ENCODE data around the gene ITGA1. TPM values are rescaled to one million over a fixed set of nuclear protein-coding genes. Genes with fewer than 3 reads are reported as not detected.
"Not testable (repeated sequence)": the region's sequence is repeated elsewhere in the genome, so short reads cannot be mapped to it uniquely, and the experiment has no call there.

The ITGA1 gene
- total and polyA plus RNA-seq, 4 donors = 24.2 to 187 (median 48.5) TPM

- WGBS = 97% methylated on average over 1 of the region's 1 CpG
- no peaks in the 10 kb centered on the region for H3K27me3 ChIP-seq (ENCODE audit: control insufficient read depth in 4 of 4, insufficient read depth in 4 of 4, low read length in 3 of 4)
- no peaks in the 10 kb centered on the region for H3K36me3 ChIP-seq (ENCODE audit: control insufficient read depth in 4 of 4, insufficient read depth in 3 of 4, low read depth in 1 of 4, low read length in 3 of 4)
- no peak for DNase-seq (ENCODE audit: low spot score)
- no peaks in the 10 kb centered on the region for H3K4me1 ChIP-seq (ENCODE audit: control insufficient read depth in 4 of 4, insufficient read depth in 4 of 4, low read length in 3 of 4)
- H3K4me3 ChIP-seq (ENCODE audit: low read depth in 1 of 3, low read length in 3 of 3) = no peak overlapping the region
- TF ChIP-seq JUND (IDR thresholded peaks at IDR 0.05) (no peak), RAD21 (IDR thresholded peaks at IDR 0.05) (peak in 1 of 2 donors; percentile 24)
- no peaks in the 10 kb centered on the region for H3K9me3 ChIP-seq (ENCODE audit: control insufficient read depth in 4 of 4, low read length in 3 of 4)
- H3K9ac ChIP-seq (ENCODE audit: low read depth in 1 of 2, low read length in 2 of 2) = no peak overlapping the region
- H3K27ac ChIP-seq (ENCODE audit: low read depth in 1 of 2, low read length in 2 of 2) = no peak overlapping the region
Measured at GRCh38 chr5:52964138-52964537, 176.4 kb downstream of the ITGA1 start.

- not testable (repeated sequence) for H3K27ac ChIP-seq (ENCODE audit: low read depth in 1 of 2, low read length in 2 of 2); H3K9ac ChIP-seq (ENCODE audit: low read depth in 1 of 2, low read length in 2 of 2); H3K9me3 ChIP-seq (ENCODE audit: control insufficient read depth in 4 of 4, low read length in 3 of 4); H3K27me3 ChIP-seq (ENCODE audit: control insufficient read depth in 4 of 4, insufficient read depth in 4 of 4, low read length in 3 of 4); H3K4me3 ChIP-seq (ENCODE audit: low read depth in 1 of 3, low read length in 3 of 3); DNase-seq (ENCODE audit: low spot score); H3K36me3 ChIP-seq (ENCODE audit: control insufficient read depth in 4 of 4, insufficient read depth in 3 of 4, low read depth in 1 of 4, low read length in 3 of 4); H3K4me1 ChIP-seq (ENCODE audit: control insufficient read depth in 4 of 4, insufficient read depth in 4 of 4, low read length in 3 of 4)
- 80% methylated on average over 7 of the region's 7 CpGs for WGBS
Measured at GRCh38 chr5:52976157-52976556, 188.4 kb downstream of the ITGA1 start.

GRCh38 chr5:52977264-52977897, 189.7 kb downstream of the ITGA1 start:
- no peaks in the 10 kb centered on the region for H3K27me3 ChIP-seq (ENCODE audit: control insufficient read depth in 4 of 4, insufficient read depth in 4 of 4, low read length in 3 of 4)
- H3K9me3 ChIP-seq (ENCODE audit: control insufficient read depth in 4 of 4, low read length in 3 of 4) = peaks cover 0 to 9% (median 3%) of the 10 kb centered on the region in 4 donors
- no peak for TF ChIP-seq JUND (IDR thresholded peaks at IDR 0.05)
- no peak for TF ChIP-seq SP1 (IDR thresholded peaks at IDR 0.05)
- TF ChIP-seq YY1 (IDR thresholded peaks at IDR 0.05) = no peak
- TF ChIP-seq FOXA2 (IDR thresholded peaks at IDR 0.05) = no peak
- no peak for TF ChIP-seq TAF1 (conservative IDR thresholded peaks at IDR 0.05)
- no peak for TF ChIP-seq GABPA (IDR thresholded peaks at IDR 0.05 in 1 of 2, conservative IDR thresholded peaks at IDR 0.05 in 1 of 2)
- no peak for TF ChIP-seq EGR1 (IDR thresholded peaks at IDR 0.05; ENCODE audit: low read depth in 2 of 2)
- no peak for TF ChIP-seq REST (IDR thresholded peaks at IDR 0.05)
- TF ChIP-seq RXRA (IDR thresholded peaks at IDR 0.05) = no peak
- TF ChIP-seq HNF4A (conservative IDR thresholded peaks at IDR 0.05) = no peak
- no peak for TF ChIP-seq NR2F2 (IDR thresholded peaks at IDR 0.05)
- no peak for DNase-seq (ENCODE audit: low spot score)
- WGBS = 94% methylated on average over 7 of the region's 7 CpGs
- no peaks in the 10 kb centered on the region for H3K4me1 ChIP-seq (ENCODE audit: control insufficient read depth in 4 of 4, insufficient read depth in 4 of 4, low read length in 3 of 4)
- no peak overlapping the region for H3K27ac ChIP-seq (ENCODE audit: low read depth in 1 of 2, low read length in 2 of 2)
- H3K9ac ChIP-seq (ENCODE audit: low read depth in 1 of 2, low read length in 2 of 2) = no peak overlapping the region
- H3K4me3 ChIP-seq (ENCODE audit: low read depth in 1 of 3, low read length in 3 of 3) = no peak overlapping the region
- no peaks in the 10 kb centered on the region for H3K36me3 ChIP-seq (ENCODE audit: control insufficient read depth in 4 of 4, insufficient read depth in 3 of 4, low read depth in 1 of 4, low read length in 3 of 4)

Measured in liver (tissue), 9 donors.